Activated CD4-positive, alpha-beta T cell treated with anti-CD3 and anti-CD28 coated beads for 1 hour (primary cell): ENCODE data around the gene EML1.

Source experiments
- DNase-seq: peaks from one replicate; pipeline ENCODE4 v3.0.0-alpha.2; 2020

EML1 gene

GRCh38 chr14:99831903-99832685 is 38.9 kb downstream of the EML1 start:
- DNase-seq: no peak

- DNase-seq: no peak
Measured at GRCh38 chr14:99837822-99838221, 44.6 kb downstream of the EML1 start.

- no peak for DNase-seq
Measured at GRCh38 chr14:99838639-99839134, 45.5 kb downstream of the EML1 start.

- no peak for DNase-seq
Measured at GRCh38 chr14:99839696-99840095, 46.5 kb downstream of the EML1 start.

- DNase-seq: no peak
Measured at GRCh38 chr14:99840265-99840664, 47.1 kb downstream of the EML1 start.

GRCh38 chr14:99840774-99841305 is 47.6 kb downstream of the EML1 start:
- no peak for DNase-seq

- no peak for DNase-seq
Measured at GRCh38 chr14:99841436-99842071, 48.3 kb downstream of the EML1 start.

- DNase-seq: no peak
Measured at GRCh38 chr14:99842141-99842540, 48.9 kb downstream of the EML1 start.

- no peak for DNase-seq
Measured at GRCh38 chr14:99846808-99847207, 53.6 kb downstream of the EML1 start.

- DNase-seq: no peak
Measured at GRCh38 chr14:99850709-99851108, 57.5 kb downstream of the EML1 start.

- DNase-seq: no peak
Measured at GRCh38 chr14:99852578-99852977, 59.4 kb downstream of the EML1 start.

- DNase-seq: no peak
Measured at GRCh38 chr14:99853206-99853605, 60.0 kb downstream of the EML1 start.

- DNase-seq: no peak
Measured at GRCh38 chr14:99854831-99855230, 61.6 kb downstream of the EML1 start.

- no peak for DNase-seq
Measured at GRCh38 chr14:99855271-99855670, 62.1 kb downstream of the EML1 start.

- no peak for DNase-seq
Measured at GRCh38 chr14:99857551-99857950, 64.3 kb downstream of the EML1 start.

GRCh38 chr14:99860219-99860618 is 67.0 kb downstream of the EML1 start:
- DNase-seq: no peak

GRCh38 chr14:99862136-99862535 is 68.9 kb downstream of the EML1 start:
- no peak for DNase-seq

- no peak for DNase-seq
Measured at GRCh38 chr14:99863059-99863458, 69.8 kb downstream of the EML1 start.

GRCh38 chr14:99865408-99865807 is 72.2 kb downstream of the EML1 start:
- no peak for DNase-seq

GRCh38 chr14:99870617-99871016 is 77.4 kb downstream of the EML1 start:
- DNase-seq: no peak

GRCh38 chr14:99871771-99872170 is 78.6 kb downstream of the EML1 start:
- no peak for DNase-seq

- no peak for DNase-seq
Measured at GRCh38 chr14:99872786-99873440, 79.7 kb downstream of the EML1 start.

GRCh38 chr14:99873653-99874052 is 80.4 kb downstream of the EML1 start:
- no peak for DNase-seq

- DNase-seq: no peak
Measured at GRCh38 chr14:99874306-99874705, 81.1 kb downstream of the EML1 start.
